Tibial nerve (tissue), 4 donors: ENCODE measurements around the gene ATF4.

Experiments
- EP300 ChIP-seq, 2 donors: sonication (generic); formaldehyde crosslinking; IDR thresholded peaks; one replicate each; pipeline ENCODE4 v1.6.1; 2017; ENCODE audit warnings: antibody characterized with exemption in 2 of 2, mild to moderate bottlenecking in 1 of 2
- TF ChIP-seq, protein P1 (sequence below), 5 experiments: fragments of 200-600 bp in 3 of 5; fragments of 450-650 bp in 2 of 5; sonication (generic) in 3 of 5; IDR thresholded peaks; one replicate each; pipeline ENCODE4 v1.5.1; 2016 to 2019; ENCODE audit warnings: antibody characterized with exemption in 5 of 5, mild to moderate bottlenecking in 3 of 5, moderate library complexity in 2 of 5

GRCh38 chr22:39518144-39518786, 2.1 kb upstream of the ATF4 start:
- no peak for TF ChIP-seq EP300 (IDR thresholded peaks at IDR 0.05)
- TF ChIP-seq, protein P1, sequence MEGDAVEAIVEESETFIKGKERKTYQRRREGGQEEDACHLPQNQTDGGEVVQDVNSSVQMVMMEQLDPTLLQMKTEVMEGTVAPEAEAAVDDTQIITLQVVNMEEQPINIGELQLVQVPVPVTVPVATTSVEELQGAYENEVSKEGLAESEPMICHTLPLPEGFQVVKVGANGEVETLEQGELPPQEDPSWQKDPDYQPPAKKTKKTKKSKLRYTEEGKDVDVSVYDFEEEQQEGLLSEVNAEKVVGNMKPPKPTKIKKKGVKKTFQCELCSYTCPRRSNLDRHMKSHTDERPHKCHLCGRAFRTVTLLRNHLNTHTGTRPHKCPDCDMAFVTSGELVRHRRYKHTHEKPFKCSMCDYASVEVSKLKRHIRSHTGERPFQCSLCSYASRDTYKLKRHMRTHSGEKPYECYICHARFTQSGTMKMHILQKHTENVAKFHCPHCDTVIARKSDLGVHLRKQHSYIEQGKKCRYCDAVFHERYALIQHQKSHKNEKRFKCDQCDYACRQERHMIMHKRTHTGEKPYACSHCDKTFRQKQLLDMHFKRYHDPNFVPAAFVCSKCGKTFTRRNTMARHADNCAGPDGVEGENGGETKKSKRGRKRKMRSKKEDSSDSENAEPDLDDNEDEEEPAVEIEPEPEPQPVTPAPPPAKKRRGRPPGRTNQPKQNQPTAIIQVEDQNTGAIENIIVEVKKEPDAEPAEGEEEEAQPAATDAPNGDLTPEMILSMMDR (IDR thresholded peaks at IDR 0.05) = no peak
